Endothelial cell of umbilical vein (primary cell): ENCODE results near the gene DNAH9. TPM values are rescaled to one million over a fixed set of nuclear protein-coding genes. Genes with fewer than 3 reads are reported as not detected.

ENCODE experiments used
- BruUV-seq: library from RNA; stranded (reverse); fragments of 400-500 nt; replicated peaks from 2 replicates; lab custom pipeline; 2021; lab: Mats Ljungman, UMichigan
- CTCF ChIA-PET: fragments of 300-600, 350-600 bp; sonication (Branson Sonifier 250); formaldehyde crosslinking; loops from one replicate; lab custom pipeline; 2021; ENCODE audit warnings: antibody characterized with exemption, inconsistent platforms; lab: Charles Lee
- POLR2A ChIA-PET: fragments of 300-600, 350-600 bp; sonication (Branson Sonifier 250); formaldehyde crosslinking; loops from one replicate; lab custom pipeline; 2021; ENCODE audit warnings: antibody characterized with exemption, inconsistent platforms; lab: Charles Lee
- DNase-seq: peaks from one replicate; pipeline ENCODE4 v3.0.0-alpha.2; 2011; ENCODE audit warnings: low read depth, low spot score
- FAIRE-seq: peaks from 2 replicates; lab custom pipeline; 2011; peaks lifted over from hg19 to GRCh38; lab: Jason Lieb, UNC
- H2AFZ ChIP-seq: 2 replicates; pipeline ENCODE4 v1.6.0; 2012; ENCODE audit warnings: low read depth, low read length, control low read depth, inconsistent platforms
- H3K27ac ChIP-seq: 2 replicates; pipeline ENCODE4 v1.5.1; 2011; ENCODE audit warnings: low read depth, mild to moderate bottlenecking, control low read depth, low read length, moderate library complexity; ENCODE audit not compliant: insufficient read depth
- H3K27me3 ChIP-seq, 2 experiments: 2 replicates each; pipeline versions ENCODE4 v1.6.0 to v1.6.1; 2011; ENCODE audit warnings: low read length in 2 of 2, mixed read lengths in 1 of 2; ENCODE audit not compliant: control insufficient read depth in 2 of 2, insufficient read depth in 2 of 2
- H3K36me3 ChIP-seq, 2 experiments: 2 replicates in 1 of 2; 3 replicates in 1 of 2; pipeline ENCODE4 v1.5.1; 2011; ENCODE audit warnings: low read length in 2 of 2, mild to moderate bottlenecking in 1 of 2, moderate library complexity in 1 of 2; ENCODE audit not compliant: control insufficient read depth in 2 of 2, insufficient read depth in 2 of 2; ENCODE audit errors: extremely low read depth in 1 of 2
- H3K4me1 ChIP-seq: 3 replicates; pipeline ENCODE4 v1.5.1; 2011; ENCODE audit warnings: mild to moderate bottlenecking, low read length; ENCODE audit not compliant: control insufficient read depth, insufficient read depth; ENCODE audit errors: extremely low read depth
- H3K4me2 ChIP-seq: 2 replicates; pipeline ENCODE4 v1.6.1; 2011; ENCODE audit warnings: low read length, control low read depth, mixed read lengths; ENCODE audit not compliant: insufficient read depth
- H3K4me3 ChIP-seq, 3 experiments: fragments of 200-600 bp in 1 of 3; sonication (generic), shearing (Covaris generic) in 1 of 3; replicated peaks in 1 of 3; 2 replicates each; pipeline ENCODE4 v1.5.1; 2011 to 2016; ENCODE audit warnings: control low read depth in 3 of 3, low read length in 3 of 3, mild to moderate bottlenecking in 2 of 3, inconsistent platforms in 1 of 3, low read depth in 1 of 3, moderate library complexity in 1 of 3; ENCODE audit not compliant: insufficient read depth in 1 of 3
- H3K79me2 ChIP-seq: 2 replicates; pipeline ENCODE4 v1.6.0; 2012; ENCODE audit warnings: low read length, inconsistent platforms; ENCODE audit not compliant: control insufficient read depth, insufficient read depth
- H3K9ac ChIP-seq: replicated peaks from 2 replicates; pipeline ENCODE3; 2011; ENCODE audit warnings: low read length, control low read depth; ENCODE audit not compliant: insufficient read depth; ENCODE audit errors: extremely low read depth
- H3K9me1 ChIP-seq: replicated peaks from 3 replicates; pipeline ENCODE4 v1.6.0; 2011; ENCODE audit warnings: mild to moderate bottlenecking, low read length; ENCODE audit not compliant: control insufficient read depth, insufficient read depth; ENCODE audit errors: extremely low read depth
- H3K9me3 ChIP-seq: replicated peaks from 2 replicates; pipeline ENCODE4 v1.5.1; 2012; ENCODE audit warnings: low read length, inconsistent platforms; ENCODE audit not compliant: control insufficient read depth, insufficient read depth
- H4K20me1 ChIP-seq: replicated peaks from 2 replicates; pipeline ENCODE3; 2011; ENCODE audit warnings: mild to moderate bottlenecking, low read length; ENCODE audit not compliant: control insufficient read depth, insufficient read depth; ENCODE audit errors: extremely low read depth
- EZH2 ChIP-seq: IDR thresholded peaks from 2 replicates; pipeline ENCODE4 v1.6.1; 2012; ENCODE audit warnings: borderline replicate concordance, low read depth, mild to moderate bottlenecking, moderate library complexity, low read length, inconsistent platforms; ENCODE audit not compliant: severe bottlenecking
- FOS ChIP-seq: IDR thresholded peaks from 2 replicates; pipeline ENCODE4 v1.6.1; 2011; ENCODE audit warnings: mild to moderate bottlenecking, low read length, moderate library complexity, borderline replicate concordance; ENCODE audit not compliant: insufficient read depth
- GATA2 ChIP-seq: IDR thresholded peaks from 2 replicates; pipeline ENCODE4 v1.7.0; 2011; ENCODE audit warnings: low read depth, mild to moderate bottlenecking, moderate library complexity, mixed read lengths, low read length; ENCODE audit not compliant: insufficient read length, insufficient read depth
- JUN ChIP-seq: IDR thresholded peaks from 2 replicates; pipeline ENCODE4 v1.6.1; 2011; ENCODE audit warnings: borderline replicate concordance, low read depth; ENCODE audit not compliant: insufficient read length, insufficient read depth
- MAX ChIP-seq: IDR thresholded peaks from 2 replicates; pipeline ENCODE4 v1.6.1; 2011; ENCODE audit not compliant: insufficient read depth, insufficient read length
- MYC ChIP-seq: IDR thresholded peaks from one replicate; pipeline ENCODE4 v1.6.1; 2011; ENCODE audit warnings: mild to moderate bottlenecking, low read depth, low read length
- POLR2A ChIP-seq: IDR thresholded peaks from 2 replicates; pipeline ENCODE4 v1.6.1; 2012; ENCODE audit warnings: low read depth, mild to moderate bottlenecking, control low read depth, low read length
- POLR2AphosphoS5 ChIP-seq: IDR thresholded peaks from 2 replicates; pipeline ENCODE4 v1.6.1; 2012; ENCODE audit warnings: low read depth, mild to moderate bottlenecking, control low read depth, low read length, moderate library complexity; ENCODE audit not compliant: insufficient read depth
- dilution Hi-C: fragments of 300-500 bp; cut with MboI; formaldehyde crosslinking; loops from one replicate; pipeline ENCODE4 v1.15.0; 2019; ENCODE audit warnings: low sequenced_read_pairs; ENCODE audit not compliant: extremely low pct_ligation_motif_present
- intact Hi-C: fragments of 100-400 bp; cut with micrococcal nuclease; formaldehyde crosslinking; loops from one replicate; pipeline ENCODE4 v1.10.0; 2022
- polyA plus RNA-seq, 4 experiments: library from polyadenylated mRNA; depleted of rRNA in 3 of 4; stranded (reverse) in 3 of 4; unstranded in 1 of 4; fragments of >200 nt; gene quantifications; 2 replicates each; pipeline versions ENCODE4 v1.2.1 to v1.2.3, GENCODE V29; 2011 to 2012; ENCODE audit warnings: missing spikeins in 1 of 4
- total RNA-seq: library from RNA; stranded (reverse); gene quantifications from 2 replicates; pipeline ENCODE4 v1.2.3, GENCODE V29; 2021
- TF ChIP-seq, protein P1 (sequence below), 2 donors: IDR thresholded peaks; 1 replicate in 1 of 2; 2 replicates in 1 of 2; pipeline ENCODE4 v1.5.1; 2011; ENCODE audit warnings: low read length in 2 of 2, mild to moderate bottlenecking in 2 of 2, moderate library complexity in 2 of 2, control low read depth in 1 of 2, inconsistent platforms in 1 of 2, low read depth in 1 of 2; ENCODE audit not compliant: insufficient read depth in 1 of 2; ENCODE audit errors: extremely low read depth in 1 of 2

The DNAH9 gene
- total and polyA plus RNA-seq, 2 donors (not counting 3 experiments of a cell fraction or from before 2014, with no cell fraction given) = not detected

- Histone ChIP-seq H3K4me1 (no peaks in the 10 kb centered on the region), H3K27me3 (no peaks in the 10 kb centered on the region), H3K9ac (no peak overlapping the region), H3K27ac (no peak overlapping the region), H3K36me3 (no peaks in the 10 kb centered on the region), H3K9me1 (no peaks in the 10 kb centered on the region), H2AFZ (no peak overlapping the region), H3K4me3 (no peak overlapping the region), H3K79me2 (no peaks in the 10 kb centered on the region), H4K20me1 (no peaks in the 10 kb centered on the region), H3K4me2 (no peak overlapping the region), H3K9me3 (no peaks in the 10 kb centered on the region)
- DNase-seq (no peak), FAIRE-seq (no peak)
- CTCF ChIA-PET = no interaction called here
- dilution Hi-C loops (no loop called here), intact Hi-C loops (no loop called here)
- BruUV-seq = no TSS peak
- no peak for TF ChIP-seq GATA2
- no peak for TF ChIP-seq JUN
- TF ChIP-seq, protein P1, sequence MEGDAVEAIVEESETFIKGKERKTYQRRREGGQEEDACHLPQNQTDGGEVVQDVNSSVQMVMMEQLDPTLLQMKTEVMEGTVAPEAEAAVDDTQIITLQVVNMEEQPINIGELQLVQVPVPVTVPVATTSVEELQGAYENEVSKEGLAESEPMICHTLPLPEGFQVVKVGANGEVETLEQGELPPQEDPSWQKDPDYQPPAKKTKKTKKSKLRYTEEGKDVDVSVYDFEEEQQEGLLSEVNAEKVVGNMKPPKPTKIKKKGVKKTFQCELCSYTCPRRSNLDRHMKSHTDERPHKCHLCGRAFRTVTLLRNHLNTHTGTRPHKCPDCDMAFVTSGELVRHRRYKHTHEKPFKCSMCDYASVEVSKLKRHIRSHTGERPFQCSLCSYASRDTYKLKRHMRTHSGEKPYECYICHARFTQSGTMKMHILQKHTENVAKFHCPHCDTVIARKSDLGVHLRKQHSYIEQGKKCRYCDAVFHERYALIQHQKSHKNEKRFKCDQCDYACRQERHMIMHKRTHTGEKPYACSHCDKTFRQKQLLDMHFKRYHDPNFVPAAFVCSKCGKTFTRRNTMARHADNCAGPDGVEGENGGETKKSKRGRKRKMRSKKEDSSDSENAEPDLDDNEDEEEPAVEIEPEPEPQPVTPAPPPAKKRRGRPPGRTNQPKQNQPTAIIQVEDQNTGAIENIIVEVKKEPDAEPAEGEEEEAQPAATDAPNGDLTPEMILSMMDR (IDR thresholded peaks at IDR 0.05; ENCODE audit: extremely low read depth in 1 of 2, insufficient read depth in 1 of 2, low read depth in 1 of 2, low read length in 2 of 2) = no peak
- no peak for TF ChIP-seq POLR2AphosphoS5
- TF ChIP-seq EZH2 = no peak
- no peak for TF ChIP-seq MAX
- no peak for TF ChIP-seq POLR2A
- TF ChIP-seq MYC = no peak
- TF ChIP-seq FOS = no peak
- POLR2A ChIA-PET = no interaction called here
These were observed 291.0 kb downstream of the DNAH9 start for GRCh38 chr17:11889266-11889665.
